ENCODE results near the gene GPR12.

- TF ChIP-seq POLR2A (IDR thresholded peaks at IDR 0.05) = no peak
- TF ChIP-seq CTCF (IDR thresholded peaks at IDR 0.05) = no peak
Measured at GRCh38 chr13:26760832-26761582, 421 bp upstream of the GPR12 start.
